GM12891 (cell line): Measurements from ENCODE around the gene HLA-C.

ENCODE experiments used
- PAX5 ChIP-seq: IDR thresholded peaks from 2 replicates; pipeline ENCODE4 v1.6.1; 2011; ENCODE audit warnings: low read length, moderate library complexity, mild to moderate bottlenecking; ENCODE audit not compliant: insufficient read depth, severe bottlenecking
- POLR2A ChIP-seq: IDR thresholded peaks from 2 replicates; pipeline ENCODE4 v1.6.1; 2011; ENCODE audit warnings: low read depth, low read length, control low read depth
- POLR2AphosphoS5 ChIP-seq: IDR thresholded peaks from 2 replicates; pipeline ENCODE4 v1.6.1; 2011; ENCODE audit warnings: low read depth, low read length, control low read depth
- POU2F2 ChIP-seq: IDR thresholded peaks from 2 replicates; pipeline ENCODE4 v1.6.1; 2011; ENCODE audit warnings: low read depth, mild to moderate bottlenecking, control low read depth, low read length, moderate library complexity
- SPI1 ChIP-seq: IDR thresholded peaks from 2 replicates; pipeline ENCODE4 v1.6.1; 2011; ENCODE audit warnings: low read depth, low read length, control low read depth
- TAF1 ChIP-seq: IDR thresholded peaks from 2 replicates; pipeline ENCODE4 v1.6.1; 2011; ENCODE audit warnings: low read depth, low read length, control low read depth

- TF ChIP-seq POLR2AphosphoS5 (no peak), POLR2A (no peak), POU2F2 (no peak), SPI1 (no peak), TAF1 (no peak), PAX5 (no peak)
These were observed 37.7 kb upstream of the HLA-C start for GRCh38 chr6:31309641-31310040.
